HG03571 (cell line): ENCODE data around the gene TPPP3.

Experiments used
- ATAC-seq: cut with Tn5 transposase; IDR thresholded peaks from one replicate; pipeline ENCODE4 v1.9.1; 2021; ENCODE audit not compliant: unreplicated experiment

Gene TPPP3

DNA sequence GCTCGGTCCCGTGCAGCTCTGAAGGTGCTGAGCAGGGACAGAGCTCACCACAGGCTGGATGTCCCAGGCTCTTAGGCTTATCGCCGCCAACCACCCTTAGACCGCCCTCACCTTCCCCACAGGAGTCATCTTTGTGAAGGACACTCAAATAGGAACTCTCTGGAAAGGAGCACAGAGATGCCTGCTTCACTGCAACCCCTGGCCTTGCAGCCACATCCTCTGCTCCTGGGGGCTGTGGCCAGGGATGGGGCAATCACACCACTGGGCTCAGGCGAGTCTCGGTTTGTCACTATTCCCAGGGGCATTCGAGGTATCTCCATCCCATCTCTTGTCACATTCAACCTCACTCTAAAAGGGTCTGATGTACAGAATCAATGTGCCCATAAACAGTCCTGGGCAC, 12.0 kb upstream of the TPPP3 start:
- no peak for ATAC-seq

DNA sequence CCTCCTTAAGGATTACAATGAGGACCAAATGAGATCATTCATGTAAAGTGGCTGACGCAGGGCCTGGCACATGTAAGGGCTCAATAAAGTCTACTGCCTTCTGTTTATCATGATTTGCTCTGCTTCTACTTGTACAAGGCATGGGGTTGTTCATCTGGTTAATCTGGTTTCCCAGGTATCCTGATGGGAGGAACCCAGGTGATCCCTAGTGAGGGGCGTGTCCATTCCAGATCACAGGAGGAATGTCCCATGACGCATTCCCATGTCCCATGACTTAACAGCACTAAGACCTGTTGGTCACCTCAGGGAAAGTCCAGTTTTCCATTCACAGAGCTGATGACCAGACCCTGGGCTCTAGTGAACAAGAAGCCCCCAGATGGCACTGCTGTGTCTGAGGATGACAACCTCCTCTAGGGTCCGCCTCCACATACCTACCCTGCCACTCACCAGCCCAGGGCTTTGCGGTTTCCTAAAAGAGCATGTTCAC, 11.5 kb upstream of the TPPP3 start:
- ATAC-seq, result no peak

DNA sequence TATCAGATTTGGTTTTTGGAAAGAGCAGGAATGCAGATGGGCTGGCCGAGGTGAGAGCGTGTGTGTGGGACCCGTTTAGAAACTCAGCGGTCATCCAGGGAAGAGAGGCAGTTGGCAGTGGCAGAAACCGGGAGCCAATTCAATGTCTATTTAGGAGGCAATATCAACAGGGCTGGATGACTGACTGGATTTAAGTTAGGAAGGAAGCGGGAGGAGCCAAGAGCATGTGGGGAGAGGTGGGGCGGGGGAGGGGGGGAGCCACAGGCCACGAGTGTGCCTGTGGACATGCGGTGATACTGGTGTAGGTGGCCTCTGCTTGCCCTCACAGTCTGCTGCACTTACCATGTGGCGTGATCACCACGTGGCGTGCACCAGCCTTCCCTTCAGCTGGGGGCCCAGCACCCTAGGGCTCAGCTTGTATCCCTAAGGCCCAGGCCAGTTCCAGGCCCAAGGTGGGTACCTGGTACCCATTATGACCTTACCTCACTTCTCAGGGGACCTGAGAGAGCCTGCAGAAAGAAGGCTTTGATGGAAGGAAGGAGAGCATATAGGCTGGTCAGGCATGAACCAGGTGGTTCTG, 10.8 kb upstream of the TPPP3 start:
- ATAC-seq, result no peak

DNA sequence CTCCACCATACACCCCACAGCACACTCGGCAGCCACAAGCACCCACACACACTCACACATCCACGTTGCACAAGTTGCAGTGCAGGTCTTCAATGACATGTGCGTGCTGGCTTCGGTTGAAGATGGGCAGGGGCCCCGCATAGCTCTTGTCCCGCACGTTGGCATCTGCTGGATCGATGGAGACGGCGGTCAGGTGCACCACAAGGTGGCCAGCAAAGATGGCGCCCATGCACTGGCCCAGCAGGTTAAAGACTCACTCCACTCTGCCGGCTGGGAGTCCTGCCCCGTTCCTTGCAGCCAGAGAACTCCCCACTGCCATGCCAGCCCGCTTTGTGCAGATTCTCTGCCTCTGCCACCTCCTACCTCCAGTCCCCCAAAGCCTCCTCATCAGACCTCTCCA, 7.6 kb upstream of the TPPP3 start:
- no peak for ATAC-seq

DNA sequence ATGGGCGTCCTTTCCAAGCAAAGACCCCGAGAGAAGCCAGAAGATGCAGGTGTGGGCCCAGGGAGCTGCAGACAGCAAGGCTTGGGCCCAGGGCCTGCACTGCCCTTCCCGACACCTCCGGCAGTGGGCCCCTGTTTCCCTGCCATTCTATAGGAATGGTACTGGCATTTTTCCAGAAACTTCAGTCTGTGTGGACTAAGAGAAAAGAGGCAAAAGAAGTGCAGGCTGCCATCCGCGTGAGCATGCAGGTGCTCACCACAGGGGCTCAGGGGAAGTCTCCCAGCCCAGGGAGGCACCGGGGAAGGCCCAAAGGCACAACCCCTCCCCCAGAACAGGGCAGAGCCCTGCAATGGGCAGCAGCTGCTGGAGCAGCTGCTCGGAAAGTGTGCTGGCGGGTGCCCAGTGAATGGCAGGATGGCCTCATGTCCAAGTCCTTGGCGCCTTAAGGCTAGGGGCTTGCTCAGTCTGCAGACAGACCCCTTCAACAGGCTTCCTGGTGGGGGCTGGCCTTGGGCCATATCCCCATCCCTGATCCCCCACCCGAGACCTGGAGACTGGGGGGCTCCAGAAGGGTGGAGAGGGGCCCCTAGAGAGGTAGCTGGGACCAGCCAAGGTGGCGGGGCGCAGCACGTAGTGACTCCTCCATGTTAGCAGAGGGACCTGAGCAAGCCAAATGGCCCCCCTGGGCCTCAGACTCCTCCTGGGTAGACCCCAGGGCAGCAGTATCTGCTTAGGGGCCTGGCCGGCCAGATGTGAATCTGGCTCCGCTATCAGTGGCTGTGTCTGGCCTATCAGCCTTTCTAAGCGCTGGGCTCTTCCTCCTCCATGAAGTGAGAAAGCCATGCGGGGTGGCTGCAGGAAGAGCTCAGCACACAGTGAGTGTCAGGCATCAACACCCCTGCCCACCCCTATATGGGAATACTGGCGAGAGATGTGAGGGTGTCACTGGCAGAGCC, 6.7 kb upstream of the TPPP3 start:
- ATAC-seq, result no peak

DNA sequence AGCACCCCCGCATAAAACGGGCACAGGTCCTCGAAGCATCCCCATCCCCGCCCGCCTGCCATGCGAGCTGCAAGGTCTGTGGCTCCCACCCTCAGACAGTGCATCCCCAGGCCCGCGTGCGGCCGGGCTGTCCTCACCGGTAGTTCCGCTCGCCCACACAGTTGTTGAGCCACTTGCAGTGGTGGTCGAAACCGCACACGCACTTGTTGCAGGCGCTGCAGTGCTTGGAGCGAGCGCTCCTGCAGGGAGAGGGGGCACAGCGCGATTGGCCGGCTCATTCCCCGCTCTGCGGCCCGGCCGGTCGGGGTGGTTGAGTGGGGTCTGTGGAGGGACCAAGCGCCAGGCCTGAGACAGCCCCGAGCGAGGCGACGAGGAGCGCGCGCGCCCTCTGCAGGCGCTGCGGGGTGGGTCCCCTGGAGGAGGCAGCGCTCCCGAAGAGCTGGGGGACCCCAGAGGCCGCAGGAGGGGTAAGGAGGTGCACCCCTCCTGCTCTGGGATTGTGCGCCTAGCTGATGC, 6.0 kb upstream of the TPPP3 start:
- ATAC-seq, result no peak

DNA sequence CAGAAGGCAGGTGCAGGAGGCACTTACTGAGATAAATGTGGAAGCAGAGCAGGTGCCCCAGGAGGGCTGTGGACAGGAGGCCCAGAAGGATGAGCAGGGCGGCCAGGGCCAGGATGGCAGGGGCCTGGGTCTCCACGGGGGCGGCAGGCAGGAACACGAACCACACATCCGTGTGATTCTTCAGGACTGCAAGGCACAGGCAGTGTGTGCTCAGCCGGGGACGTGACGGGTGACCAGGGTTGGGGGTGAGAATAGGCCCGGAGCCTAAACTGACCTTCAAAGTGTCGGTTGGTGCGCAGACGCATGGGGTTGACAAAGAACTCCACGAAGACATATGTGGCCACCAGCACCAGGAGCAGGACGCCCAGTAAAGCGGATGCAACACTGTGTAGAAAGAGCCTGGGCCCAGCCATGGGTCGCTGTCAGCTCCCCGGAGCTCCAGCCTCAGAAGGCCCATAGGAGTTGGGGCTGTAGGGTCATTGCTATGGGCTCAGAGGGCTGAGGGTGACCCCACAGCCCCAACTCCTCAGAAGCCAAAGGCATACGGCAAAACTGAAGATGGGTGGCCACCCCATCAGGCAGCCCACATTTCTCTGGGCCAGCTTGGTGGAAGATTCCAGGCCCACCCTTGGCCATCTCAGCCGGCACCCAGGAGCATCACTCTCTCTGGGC, 5.4 kb upstream of the TPPP3 start:
- ATAC-seq, result no peak

DNA sequence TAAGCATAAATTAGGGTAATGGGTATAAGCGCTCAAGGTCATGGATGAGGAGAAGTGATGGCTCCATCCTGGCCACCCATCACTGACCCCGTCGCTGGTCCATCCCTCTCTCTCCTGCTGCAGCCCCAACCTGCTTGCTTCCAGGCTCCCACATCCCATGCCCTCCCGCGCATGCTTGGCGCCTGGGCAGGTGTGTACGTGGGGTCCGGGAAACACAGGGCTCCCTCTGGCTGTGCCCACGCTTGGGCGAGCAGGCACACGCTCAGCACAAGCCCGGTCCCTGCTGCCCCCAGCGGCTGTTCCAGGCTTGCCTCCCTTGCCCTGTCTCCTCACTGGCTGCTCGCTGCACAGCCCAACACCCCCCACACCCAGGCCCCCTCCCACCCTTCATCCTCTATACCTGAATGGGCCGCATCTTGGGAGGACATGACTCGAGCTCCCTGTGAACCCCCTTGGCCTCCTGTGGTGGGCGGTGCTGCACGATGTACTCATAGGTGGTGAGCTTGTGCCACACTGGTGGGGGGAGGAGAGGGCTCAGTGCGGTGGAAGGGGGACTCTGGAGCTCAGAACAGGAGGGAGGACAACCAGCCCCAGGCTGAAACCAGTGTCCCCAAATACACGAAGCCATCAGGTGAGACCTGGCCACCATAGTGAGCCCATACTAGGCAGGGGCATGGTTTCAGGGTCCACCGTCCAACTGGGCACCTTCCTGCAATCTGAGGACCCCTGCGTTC, 4.7 kb upstream of the TPPP3 start:
- ATAC-seq, result no peak

DNA sequence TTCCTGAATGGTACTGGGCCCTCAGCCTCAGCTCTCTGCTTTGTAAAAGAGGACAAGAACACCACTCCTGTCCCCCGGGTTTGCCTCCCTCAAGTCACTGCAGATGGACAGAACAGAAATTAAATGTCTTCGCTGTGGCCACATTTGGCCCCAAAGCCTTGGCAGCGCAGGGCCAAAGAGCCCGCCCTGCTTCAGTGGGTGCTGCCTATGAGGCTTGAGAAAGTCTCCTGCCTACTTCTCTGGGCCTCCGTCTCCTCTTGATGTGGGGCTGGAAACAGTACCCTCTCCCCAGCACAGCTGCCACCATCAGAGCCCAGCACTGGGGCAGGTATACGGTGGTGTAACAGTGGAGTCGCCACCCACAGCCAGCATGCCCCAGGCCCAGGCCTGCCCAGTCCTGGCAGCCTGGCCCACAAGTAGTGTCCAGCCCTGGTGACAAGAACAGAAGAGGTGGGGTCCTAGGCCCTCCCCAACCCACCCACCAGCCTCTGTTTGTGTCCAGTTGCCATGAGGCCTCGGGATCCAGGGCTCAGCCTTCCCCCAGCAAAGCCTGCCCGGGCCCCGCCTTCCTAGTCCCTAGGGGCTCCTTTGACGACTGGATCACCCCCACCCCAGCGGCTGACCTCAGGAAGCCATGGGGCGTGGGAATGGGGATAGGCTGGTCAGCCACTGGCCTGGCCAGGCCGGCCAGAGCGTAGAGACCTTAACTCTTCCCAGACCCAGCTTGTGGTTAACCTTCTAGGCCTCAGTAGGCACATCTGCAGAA, 3.9 kb upstream of the TPPP3 start:
- ATAC-seq, result no peak

DNA sequence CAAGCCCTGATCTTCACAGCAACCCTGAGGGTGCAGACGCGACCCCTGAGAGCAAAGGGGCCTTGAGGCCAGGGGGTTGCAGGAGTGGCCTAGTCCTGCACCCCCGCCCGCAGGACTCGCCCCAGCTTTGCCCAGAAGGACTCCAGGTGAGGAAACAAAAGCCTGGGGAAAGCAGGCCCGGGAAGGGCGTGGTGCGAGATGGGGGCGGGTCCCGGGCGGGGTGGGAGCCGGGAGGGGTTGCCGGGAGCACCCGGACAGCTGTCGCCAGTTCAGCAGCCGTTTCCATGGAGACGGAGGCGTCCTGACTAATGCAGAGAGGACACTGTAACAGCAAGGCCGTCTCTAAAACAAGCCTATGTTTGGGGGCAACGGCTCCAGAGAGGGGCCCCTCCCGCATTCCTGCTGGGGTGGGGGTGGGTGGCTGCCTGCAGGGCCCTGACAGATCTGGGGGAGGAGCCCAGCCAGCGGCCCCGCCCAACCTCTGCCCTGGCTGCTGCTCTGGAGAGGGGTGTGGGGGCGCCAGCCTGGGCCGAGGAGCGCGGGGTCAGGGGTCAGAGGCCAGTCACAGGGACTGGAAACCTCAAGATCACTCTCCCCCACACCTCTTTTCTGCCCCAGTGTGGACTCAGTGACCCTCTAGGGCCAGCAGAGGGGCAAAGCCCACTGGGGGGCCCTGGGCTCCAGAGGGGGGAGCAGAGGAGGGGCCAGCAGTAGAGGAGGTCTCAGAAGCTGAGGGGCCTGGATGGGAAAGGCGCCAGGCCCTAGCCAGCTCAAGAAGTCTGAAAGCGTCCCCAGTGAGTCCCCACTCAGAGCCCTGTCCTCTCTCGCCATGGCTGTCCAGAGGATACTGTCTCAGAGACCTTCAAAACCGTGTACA, 3.1 kb upstream of the TPPP3 start:
- no peak for ATAC-seq

DNA sequence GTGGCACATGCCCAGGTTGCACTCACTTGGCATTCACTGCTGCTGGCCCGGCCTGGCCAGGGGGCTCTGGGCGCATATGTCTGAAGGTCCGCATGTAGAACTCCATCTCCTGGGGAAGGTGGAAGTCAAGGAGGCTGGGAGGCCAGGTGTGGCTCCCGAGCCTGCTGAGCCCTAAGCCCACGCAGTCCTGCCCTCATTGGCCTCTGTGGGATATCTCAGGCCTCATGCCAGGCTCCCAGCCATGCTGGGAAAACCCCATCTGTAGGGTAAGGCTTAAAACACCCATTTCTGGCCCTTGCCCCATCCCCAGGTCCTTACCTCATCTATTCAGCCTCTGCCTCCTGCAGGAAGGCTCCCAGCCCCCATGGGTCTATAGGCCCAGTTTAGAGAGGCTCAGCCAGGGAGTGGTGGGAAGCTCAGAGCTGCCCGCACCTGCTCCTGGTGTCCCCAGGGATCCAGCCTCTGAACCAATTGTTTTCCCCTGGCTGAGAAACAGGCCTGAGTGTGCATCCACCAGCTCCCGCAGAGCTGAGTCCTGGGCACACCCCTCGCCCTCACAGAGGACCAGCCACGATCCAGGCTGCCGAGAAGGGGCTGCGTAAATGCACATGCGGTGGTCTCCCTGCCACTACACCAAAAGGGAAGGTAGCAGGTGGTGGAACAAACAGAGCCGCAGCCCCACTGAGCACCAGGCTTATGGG, 2.3 kb upstream of the TPPP3 start:
- ATAC-seq, result no peak

DNA sequence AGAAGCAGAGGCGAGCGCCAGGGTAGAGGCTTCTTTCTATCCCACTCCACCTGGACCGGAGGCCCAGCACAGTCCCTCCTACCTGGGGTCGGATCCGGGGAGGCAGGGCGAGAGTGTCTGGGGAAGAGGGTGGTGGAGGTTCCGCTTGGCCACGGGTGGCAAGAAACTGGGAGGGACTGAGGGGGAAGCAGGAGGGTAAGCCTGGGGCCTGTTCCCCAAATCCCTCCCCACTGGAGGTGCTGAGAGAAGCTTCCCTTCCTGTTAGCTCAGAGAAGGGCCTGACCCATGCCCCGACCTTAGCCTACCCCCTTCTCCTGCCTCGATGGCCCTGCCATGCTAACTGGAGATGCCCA, 1.8 kb upstream of the TPPP3 start:
- ATAC-seq, result no peak

DNA sequence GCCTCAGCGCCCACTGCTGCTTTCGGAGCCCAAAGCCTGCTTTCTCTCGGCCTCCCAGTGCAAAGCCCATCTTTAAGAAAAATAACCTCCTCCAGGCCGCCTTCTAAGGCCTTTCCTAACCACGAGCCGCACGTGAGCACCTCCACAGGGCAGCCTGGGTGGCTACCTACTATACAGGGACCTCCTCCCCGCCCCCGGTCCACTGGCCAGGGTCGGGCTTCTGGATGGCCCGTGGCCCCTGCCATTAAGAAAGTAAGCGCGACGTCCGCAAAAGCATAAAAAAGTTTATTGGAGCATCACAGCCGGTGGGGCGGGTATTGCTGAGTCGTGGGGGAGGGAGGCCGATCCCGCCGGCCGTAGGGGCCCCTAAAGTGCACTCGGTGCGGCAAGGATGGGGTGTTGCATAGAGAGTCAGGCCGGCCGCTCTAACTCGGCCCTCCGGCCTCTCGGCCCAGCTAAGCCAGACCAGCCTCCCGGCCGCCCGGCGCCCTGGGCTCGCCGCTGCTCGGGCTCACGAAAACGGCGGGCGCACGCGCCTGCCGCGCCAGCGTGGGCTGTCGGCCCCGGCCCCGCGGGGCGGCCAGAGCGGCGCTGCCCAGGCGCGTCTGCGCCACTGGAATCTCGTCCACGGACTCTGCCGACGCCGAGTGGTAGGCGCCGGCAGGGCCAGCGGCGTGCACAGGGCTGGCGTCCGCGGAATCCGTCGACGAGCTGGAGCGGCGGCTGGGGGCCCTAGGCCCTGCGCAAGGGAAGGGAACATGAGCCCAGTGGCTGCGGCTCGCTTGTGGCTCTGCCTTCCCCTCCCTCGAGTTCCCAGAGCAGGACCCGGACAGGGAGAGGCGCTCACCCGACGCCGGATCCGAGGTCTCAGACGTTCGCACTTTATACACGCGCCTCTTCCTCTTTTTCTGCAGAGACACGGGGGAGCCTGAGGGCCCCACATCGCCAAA, 1.1 kb upstream of the TPPP3 start:
- ATAC-seq, result no peak

DNA sequence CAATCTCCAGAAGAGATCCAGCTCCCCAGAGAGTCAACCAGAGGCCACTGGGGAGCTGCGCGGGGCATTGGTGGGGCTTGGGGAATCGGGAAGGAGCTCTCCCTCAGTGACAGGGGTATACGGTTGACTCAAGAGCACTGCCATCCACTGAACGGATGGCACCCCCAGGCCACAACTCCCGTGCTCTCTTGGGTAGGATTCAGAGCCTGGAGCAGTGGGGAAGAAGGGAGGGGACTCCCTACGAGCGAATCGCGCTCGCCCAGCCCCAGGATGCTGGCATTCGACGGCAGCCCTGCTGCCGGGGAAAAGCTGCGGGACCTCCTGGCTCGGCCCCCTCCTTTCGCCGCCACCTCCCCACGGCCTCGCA, 473 bp upstream of the TPPP3 start:
- no peak for ATAC-seq

DNA sequence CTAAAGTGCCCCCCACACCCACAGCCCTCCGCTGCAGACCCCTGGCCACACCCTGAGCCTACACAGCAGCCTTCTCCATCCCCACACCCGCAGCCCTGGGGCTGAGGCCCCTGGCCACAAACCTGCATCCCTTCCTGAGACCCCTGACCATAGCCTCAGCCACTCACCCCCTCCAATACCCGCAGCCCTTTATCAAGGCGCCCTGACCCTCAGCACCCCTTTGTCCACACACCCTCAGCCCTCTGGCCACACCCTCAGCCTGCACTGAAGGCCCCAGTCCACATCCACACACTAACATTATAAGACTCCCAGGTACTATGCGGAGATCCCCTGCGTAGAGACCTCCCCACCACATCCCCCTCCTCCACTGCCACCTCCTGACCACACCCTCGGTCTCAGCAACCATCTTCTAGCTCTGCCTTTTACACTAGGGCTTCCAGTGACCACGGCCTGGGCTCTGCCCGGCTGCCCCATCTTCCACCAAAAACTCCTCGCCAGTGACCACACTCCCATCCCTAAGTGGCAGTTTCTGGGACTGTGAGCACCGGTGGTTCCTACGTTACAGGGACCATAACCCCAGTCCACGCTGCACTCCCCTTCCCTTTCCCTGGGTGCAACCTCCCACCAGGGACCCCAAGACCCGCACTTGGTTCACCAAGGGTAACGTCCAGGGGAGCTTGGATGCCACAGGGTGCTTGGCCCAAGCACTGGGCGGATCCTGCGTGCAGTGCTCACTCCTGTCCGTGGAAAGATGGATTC, 818 bp downstream of the TPPP3 start:
- no peak for ATAC-seq

DNA sequence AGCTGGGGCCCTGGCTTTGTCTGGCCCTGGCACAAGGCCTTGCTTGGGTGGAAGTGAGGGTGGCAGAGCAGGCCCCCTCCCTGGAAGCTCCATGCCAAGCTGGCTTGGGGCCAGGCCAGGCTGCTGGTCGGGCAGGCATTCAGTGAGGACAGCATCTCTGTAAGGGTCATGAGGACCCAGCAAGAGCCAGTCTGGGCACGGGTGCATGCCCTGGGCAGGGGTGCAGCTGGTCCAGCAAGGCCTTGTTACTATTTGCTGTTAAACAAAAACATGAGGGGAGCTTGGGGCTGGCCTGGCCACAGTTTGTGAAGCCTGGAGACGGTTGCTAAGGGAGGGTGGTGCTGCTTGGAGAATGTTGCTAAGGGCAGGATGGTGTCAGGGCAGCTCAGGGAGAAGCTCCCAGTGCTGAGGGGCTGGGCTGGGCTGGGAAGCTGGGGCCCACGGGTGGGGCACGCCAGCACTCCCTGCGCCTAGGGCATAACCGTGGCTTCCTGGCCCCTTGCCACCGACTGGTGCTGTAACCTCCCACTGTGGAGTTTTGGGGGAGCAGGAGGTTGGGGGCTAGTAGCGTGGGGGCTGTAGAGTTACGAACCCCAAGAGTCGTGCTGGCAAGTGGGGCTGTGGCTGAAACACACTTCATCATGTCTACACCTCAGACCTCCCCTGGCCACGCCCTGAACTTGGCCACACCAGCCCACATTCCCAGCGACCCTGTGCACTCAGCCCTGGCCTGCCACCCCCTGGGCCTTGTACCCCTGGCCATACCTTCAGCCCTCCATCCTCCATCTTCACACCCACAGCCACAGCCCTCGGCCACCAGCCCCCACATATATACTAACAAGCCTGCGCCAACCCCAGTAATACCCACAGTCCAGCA, 1.6 kb downstream of the TPPP3 start:
- no peak for ATAC-seq
